D721Med (cell line): ENCODE data around the gene KCNMB4.

ENCODE experiments used
- DNase-seq: peaks from one replicate; pipeline ENCODE4 v3.0.0; 2011; ENCODE audit warnings: low spot score; ENCODE audit not compliant: insufficient read length
- FAIRE-seq: peaks from 2 replicates; lab custom pipeline; 2011; peaks lifted over from hg19 to GRCh38; lab: Jason Lieb, UNC
- CTCF ChIP-seq: IDR thresholded peaks from 2 replicates; pipeline ENCODE4 v1.5.1; 2012; ENCODE audit warnings: mild to moderate bottlenecking, control low read depth; ENCODE audit not compliant: insufficient read depth; ENCODE audit errors: missing control alignments

The KCNMB4 gene

DNA sequence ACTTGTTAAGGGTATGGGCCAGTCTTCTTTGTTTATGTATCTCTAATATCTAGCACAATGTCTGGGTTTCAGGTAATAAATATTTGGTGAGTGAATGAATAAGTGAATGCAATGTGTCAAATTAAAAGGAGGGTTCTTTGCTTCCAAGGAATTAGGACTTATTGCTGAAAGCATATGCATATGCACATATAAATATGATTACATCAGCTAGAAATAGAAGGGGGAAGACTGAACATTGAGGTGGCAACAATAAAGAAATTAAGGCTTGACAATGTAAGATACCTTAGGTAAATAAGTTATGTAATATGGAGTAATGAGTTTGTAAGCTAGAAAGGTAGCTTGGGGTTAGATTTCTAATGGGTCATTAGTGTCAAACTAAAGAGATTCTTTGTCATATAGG lies 37.7 kb downstream of the KCNMB4 start:
- DNase-seq (no peak), FAIRE-seq (no peak)
- TF ChIP-seq CTCF = no peak

DNA sequence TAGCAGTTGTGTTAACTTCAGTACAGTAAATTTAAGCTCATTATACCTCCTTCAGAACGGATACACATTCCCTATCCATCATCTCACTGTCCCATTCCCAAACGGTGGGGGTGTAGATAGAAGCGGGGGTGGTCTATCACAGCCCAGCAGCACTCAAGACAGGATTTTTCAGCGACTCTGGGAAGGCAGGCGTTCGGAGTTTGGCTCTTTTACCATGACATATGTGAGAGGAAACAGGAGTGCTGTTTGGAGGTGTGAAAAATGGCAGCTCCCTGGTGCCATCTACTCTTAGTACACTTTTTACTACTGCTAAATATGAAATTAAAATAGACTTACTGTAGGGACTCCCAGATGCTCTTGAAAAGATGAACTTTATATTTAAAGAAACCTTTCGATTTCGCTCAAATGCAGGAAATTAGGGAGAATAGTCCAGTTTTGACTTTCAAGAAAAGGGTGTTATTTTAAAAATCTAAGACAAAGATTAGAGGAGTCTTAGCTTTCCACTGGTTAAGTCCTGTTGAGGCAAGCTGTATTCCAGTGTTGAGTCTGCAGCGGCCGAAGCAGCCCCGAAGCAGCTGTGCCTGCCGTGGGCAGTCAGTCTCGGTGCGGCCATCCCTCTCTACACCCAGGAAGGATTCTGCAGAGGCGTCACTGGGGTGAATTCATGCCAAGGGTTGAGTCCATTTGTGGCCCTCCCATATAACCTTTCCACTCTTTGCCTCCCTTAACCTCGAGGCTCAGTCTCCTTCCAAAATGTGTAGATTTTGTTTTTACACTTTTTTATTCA lies 42.1 kb downstream of the KCNMB4 start:
- no peak for TF ChIP-seq CTCF
- DNase-seq (no peak), FAIRE-seq (no peak)

DNA sequence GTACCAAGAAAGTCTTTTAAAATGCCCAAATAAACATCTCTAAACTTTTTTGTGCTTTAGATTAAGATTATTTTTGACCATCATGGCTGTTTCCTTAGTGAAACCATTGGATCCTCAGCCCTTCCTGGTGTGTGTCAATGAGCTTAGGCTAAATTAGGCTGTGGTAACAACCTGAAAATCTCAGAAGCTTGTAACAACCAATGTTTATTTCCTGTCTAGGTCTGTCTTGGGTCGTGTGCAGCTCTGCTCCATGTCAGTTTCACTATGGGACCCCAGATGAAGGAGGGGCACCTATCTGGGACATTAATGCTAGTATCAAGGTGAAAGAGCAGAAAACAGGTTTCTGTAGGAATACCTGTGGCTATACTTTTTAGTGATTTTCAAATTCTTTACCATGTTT lies 49.9 kb downstream of the KCNMB4 start:
- TF ChIP-seq CTCF = no peak
- no peak for DNase-seq
- no peak for FAIRE-seq

- no peak for FAIRE-seq
- no peak for DNase-seq
- no peak for TF ChIP-seq CTCF
These were observed 51.0 kb downstream of the KCNMB4 start for GRCh38 chr12:70417121-70417520.

GRCh38 chr12:70418101-70418500 lies 52.0 kb downstream of the KCNMB4 start:
- FAIRE-seq = no peak
- no peak for TF ChIP-seq CTCF
- DNase-seq = no peak

- no peak for DNase-seq
- TF ChIP-seq CTCF = no peak
- no peak for FAIRE-seq
These were observed 56.5 kb downstream of the KCNMB4 start for GRCh38 chr12:70422631-70423030.

DNA sequence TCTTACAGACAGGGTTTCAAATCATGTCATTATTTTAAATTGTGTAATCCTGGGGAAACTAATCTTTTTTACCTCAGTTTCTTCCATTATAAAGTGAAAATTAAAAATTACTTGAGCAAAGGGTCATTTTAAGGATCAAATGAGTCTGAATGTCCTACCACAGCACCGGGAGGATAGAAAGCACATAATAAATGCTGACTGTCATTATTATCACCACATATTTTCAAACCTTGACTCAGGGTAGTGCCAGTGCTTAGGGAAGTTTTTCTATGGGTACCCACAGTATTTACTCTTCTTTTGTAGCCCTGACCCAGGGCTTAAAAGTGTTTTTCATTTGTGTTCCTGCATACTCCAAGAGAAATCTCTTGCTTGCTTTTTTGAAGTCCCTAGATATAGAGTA lies 60.5 kb downstream of the KCNMB4 start:
- no peak for TF ChIP-seq CTCF
- DNase-seq (no peak), FAIRE-seq (no peak)
